CD4-positive, alpha-beta T cell treated with Interleukin-15 for 1 hour (primary cell): ENCODE results near the gene PPIG.
"Not testable (repeated sequence)": the region's sequence is repeated elsewhere in the genome, so short reads cannot be mapped to it uniquely, and the experiment has no call there.

Experiments used
- DNase-seq: peaks from one replicate; pipeline ENCODE4 v3.0.0-alpha.2; 2020

The PPIG gene

DNA sequence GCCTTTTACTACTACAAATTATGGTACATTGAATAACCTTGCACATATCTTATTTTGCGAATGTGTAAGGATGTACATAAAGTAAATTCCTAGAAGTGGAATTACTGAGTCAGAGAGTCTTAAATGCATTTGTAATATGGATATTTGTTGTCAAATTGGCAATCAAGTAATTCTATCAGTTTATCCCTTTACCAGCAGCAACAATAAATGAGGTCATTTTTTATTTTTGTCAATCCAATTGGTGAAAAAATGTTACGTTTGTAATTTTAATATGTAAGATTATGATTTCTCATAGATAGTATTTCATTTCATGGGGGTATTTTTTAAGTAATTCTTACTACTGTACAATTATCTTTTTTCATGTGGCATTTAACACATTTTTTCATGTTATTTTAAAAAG is 14.8 kb downstream of the PPIG start:
- no peak for DNase-seq

GRCh38 chr2:169599568-169599967 is 15.4 kb downstream of the PPIG start:
- no peak for DNase-seq

- DNase-seq = no peak
These were observed 25.1 kb downstream of the PPIG start for GRCh38 chr2:169609264-169609663.

DNA sequence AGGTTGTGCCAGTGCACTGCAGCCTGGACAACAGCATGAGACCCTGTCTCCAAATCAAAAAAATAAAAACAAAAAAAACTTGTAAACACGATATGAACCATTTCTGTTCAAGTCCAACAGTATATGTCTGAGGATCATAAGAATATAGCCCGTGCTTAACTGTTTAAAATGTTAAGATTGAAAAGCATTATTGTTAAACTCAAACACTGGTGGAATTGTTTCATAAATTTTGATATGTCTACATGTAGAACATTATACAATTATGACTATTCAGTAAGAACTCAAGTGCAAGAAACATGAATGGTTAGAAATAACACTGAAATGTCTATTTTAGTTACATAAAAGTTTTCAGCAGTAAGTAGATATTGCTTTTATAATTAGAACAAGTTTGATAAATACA is 29.7 kb downstream of the PPIG start:
- DNase-seq = no peak

- DNase-seq = not testable (repeated sequence)
These were observed 31.8 kb downstream of the PPIG start for GRCh38 chr2:169615982-169616381.

DNA sequence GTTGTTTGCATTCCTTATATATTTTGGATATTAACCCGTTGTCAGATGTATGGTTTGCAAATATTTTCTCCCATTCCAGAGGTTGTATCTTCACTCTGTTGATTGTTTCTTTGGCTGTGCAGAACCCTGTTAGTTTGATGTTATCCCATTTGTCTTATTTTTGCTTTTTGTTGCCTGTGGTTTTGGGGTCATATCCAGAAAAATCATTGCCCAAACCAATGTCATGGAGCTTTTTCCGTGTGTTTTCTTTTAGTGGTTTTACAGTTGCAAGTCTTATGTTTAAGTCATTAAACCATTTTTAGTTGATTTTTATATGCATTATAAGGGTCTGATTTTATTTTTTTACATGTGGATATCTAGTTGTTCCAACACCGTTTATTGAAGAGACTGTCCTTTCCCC is 35.8 kb downstream of the PPIG start:
- DNase-seq = no peak

- no peak for DNase-seq
These were observed 36.4 kb downstream of the PPIG start for GRCh38 chr2:169620509-169620908.

DNA sequence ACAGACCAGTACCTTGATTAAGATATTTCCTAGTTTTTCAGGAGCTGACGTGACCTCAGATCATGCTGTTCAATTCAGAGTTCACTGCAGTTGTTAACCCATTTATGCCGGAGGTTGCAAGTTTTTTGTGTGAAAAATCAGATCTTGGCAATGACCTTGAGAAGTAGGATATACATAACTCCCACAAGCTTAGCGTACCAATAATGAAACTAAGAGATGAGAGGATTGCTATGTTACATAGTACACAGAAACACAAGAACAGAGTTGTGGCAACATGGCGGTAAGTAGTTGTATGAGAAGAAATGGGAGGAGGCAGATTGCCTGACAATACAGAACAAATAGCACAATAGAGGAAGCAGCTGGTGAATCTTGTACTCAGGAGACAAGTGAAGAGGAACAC is 39.1 kb downstream of the PPIG start:
- no peak for DNase-seq

GRCh38 chr2:169625781-169626180 is 41.6 kb downstream of the PPIG start:
- DNase-seq = no peak

GRCh38 chr2:169636440-169637097 is 52.4 kb downstream of the PPIG start:
- DNase-seq = no peak

DNA sequence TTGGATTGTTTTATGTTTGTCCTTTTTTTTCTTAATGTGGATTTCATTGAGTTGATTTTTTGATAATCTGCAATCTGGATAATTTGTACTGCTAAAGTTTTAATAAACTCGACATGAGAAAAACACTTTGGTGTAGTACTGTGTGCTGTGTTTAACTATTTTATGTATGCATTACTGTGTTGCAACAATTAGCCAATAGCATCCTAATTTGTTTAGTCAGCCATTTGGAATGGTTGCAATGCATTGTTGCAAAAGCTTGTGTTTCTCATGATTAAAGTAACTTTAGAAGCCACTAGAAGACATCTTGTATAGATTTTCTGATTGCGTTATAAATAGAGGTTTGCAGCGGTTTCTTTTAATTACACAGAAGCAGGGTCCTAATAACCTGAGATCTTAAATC is 53.5 kb downstream of the PPIG start:
- DNase-seq = no peak

GRCh38 chr2:169640104-169640503 is 56.0 kb downstream of the PPIG start:
- no peak for DNase-seq

GRCh38 chr2:169641464-169641863 is 57.3 kb downstream of the PPIG start:
- no peak for DNase-seq

GRCh38 chr2:169644173-169644572 is 60.0 kb downstream of the PPIG start:
- no peak for DNase-seq

GRCh38 chr2:169647496-169647895 is 63.3 kb downstream of the PPIG start:
- DNase-seq = no peak

GRCh38 chr2:169649278-169649677 is 65.1 kb downstream of the PPIG start:
- no peak for DNase-seq

DNA sequence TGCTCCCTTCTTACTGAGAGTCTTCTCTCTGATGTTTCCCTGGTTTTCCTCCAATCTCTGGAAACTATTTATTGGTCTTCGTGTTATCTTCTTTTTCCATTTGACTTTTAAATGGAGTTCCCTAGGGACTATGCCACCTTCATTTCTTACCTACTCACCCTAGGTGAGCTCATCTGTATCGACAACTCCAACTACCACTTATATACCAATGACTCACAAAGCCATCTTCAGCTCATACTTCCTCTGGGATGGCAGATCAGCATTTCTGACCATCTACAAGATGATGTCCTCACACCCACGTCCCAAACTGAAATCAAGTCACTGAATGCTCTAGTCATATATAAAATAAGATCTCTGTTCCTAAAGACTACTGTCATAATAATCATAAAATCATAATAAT is 69.5 kb downstream of the PPIG start:
- no peak for DNase-seq

DNA sequence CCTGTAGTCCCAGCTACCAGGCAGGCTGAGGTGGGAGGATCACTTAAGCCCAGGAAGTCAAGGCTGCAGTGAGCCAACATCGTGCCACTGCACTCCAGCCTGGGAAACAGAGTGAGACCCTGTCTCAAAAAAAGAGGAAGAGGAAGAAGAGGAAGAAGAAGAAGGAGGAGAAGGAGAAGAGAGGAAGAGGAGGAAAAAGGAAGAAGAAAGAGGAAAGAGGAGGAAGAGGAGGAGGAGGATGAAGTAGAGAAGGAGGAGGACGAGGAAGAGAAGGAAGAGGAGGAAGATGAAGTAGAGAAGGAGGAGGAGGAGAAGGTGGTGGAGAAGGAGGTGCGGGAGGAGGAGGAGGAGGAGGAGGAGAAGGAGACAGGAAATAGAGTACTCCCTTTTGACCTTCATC is 72.0 kb downstream of the PPIG start:
- no peak for DNase-seq

DNA sequence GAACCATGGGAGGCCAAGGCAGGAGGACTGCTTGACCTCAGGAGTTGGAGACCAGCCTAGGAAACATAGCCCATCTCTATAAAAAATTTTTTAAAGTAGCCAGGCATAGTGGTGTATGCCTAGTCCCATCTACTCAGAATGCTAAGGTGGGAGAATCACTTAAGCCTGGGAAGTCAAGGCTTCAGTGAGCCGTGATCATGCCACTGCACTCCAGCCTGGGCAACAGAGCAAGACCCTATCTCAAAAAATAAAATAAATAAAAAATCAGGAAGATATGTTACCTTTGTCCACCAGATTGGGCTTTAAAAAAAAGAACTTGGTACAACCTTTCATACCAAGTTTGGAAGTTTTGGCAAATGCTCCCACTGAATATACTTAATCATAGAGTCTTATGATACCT is 74.7 kb downstream of the PPIG start:
- DNase-seq = no peak

GRCh38 chr2:169659320-169659719 is 75.2 kb downstream of the PPIG start:
- DNase-seq = no peak

DNA sequence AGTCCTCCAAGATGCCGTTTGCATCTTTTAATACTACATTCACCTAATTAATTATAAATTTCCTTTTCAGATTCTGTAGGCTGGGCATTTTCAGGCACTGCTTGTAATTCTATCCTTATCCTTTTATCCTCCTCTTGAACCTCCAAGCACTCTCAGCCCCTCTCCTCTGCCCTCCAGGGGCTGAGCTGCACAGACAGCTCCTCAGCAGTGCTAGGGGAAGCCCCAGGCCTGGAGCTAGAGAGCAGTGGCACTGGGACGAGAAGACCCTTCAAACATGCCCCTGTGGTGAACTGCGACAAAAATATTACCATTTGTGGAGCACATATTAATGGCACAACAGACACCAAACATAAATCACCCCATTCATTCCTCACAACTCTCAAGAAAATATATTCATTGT is 77.1 kb downstream of the PPIG start:
- DNase-seq = no peak

- DNase-seq = no peak
These were observed 78.6 kb downstream of the PPIG start for GRCh38 chr2:169662744-169663143.

DNA sequence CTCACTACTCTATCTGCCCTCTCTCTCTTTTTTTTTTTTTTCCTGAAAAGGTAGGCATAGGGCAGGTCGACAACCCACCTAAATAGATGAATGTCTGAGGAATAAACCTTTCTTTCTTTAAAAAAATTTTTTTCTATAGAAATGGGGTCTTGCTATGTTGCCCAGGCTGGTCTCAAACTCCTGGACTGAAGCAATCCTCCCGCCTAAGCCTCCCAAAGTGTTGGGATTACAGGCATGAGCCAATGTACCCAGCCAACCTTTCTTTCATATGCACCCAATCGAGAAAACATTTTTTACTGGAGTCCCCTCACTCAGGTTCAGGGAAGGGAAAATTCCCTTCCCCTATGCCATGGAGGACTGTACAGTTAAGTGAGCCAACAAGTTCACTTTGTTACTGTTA is 79.1 kb downstream of the PPIG start:
- DNase-seq = no peak

DNA sequence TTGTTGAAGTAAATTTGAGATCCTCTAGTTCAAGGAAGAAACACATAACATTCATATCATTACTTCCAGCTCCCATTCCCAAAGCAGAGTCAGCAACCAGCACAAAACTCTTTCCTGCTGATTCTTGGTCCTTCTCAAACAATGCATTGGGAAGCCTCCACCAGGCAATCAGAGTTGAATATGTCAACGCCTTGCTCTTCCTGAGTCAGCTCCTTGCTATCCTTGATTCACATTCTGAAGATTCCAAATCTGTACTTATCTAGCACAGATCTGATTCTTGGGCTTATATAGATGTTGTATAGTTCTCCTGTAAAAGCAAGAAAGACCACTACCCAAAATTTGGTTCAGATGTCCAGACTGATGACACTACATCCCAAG is 80.4 kb downstream of the PPIG start:
- no peak for DNase-seq
